ENCODE measurements around the gene ZNF668. TPM values are rescaled to one million over a fixed set of nuclear protein-coding genes. Genes with fewer than 3 reads are reported as not detected.
A peak's percentile ranks its signal among the peaks of the same experiment; 100 is the strongest.

The ZNF668 gene
- total and polyA plus RNA-seq, 2 of the 13 experiments (the other 11 are each of a cell fraction or from before 2014, with no cell fraction given), result 3.8 to 9.8 TPM

DNA sequence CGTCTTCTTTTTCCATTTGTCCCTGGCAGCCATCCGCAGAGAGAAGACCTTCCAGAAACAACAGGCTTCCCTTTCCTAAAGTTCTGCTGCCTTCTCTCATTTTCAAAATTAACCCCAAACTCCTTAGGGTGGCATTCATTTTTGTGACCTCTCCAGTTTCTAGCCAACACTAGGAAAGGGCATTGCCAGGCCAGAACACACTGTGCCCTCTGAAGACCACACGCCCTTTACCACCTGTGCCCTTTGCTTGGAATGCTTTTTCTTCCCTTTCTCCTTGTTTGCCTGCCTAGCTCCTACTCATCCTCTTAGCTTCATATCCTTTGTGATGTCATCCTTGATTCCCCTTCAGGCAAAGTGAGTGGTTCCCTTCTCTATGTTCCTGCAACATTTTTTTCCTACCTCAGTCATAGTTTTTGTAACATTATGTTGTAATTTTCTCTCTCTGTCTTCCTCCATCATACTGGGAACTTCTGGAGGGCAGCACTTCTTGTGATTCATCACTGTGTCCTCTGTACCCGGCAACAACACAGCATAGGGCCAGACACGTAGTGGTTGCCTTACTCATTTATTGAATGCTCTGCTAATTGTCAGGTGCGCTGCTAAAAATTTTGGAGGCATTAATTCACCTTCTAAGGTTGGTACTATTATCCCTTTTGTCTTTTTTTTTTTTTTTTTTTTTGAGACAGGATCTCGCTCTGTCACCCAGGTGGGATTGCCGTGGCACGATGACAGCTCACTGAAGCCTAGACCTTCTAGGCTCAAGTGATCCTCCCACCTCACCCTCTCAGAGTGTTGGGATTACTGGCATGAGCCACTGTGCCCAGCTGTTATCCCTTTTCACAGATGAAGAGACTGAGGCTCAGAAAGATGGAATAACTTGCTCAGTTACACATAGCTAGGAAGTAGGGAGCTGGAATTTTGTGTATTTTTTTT is 44.4 kb upstream of the ZNF668 start (continued):
- TF ChIP-seq AGO1 (IDR thresholded peaks at IDR 0.05; ENCODE audit: low read depth, low read length, poor library complexity, severe bottlenecking) (no peak), HDAC6 (IDR thresholded peaks at IDR 0.05; ENCODE audit: low read depth, low read length) (no peak), JUND (CRISPR knock-in tag; IDR thresholded peaks at IDR 0.05) (no peak), U2AF2 (IDR thresholded peaks at IDR 0.05; ENCODE audit: low read depth, low read length) (no peak), ZNF616 (CRISPR knock-in tag; IDR thresholded peaks at IDR 0.05; ENCODE audit: low read depth) (no peak), ZNF562 (CRISPR knock-in tag; IDR thresholded peaks at IDR 0.05; ENCODE audit: borderline replicate concordance) (0 out of 2 replicates have a peak, but pooled peaks have one; percentile 12), KDM1A (CRISPR knock-in tag; IDR thresholded peaks at IDR 0.05) (no peak), ZBTB21 (CRISPR knock-in tag; IDR thresholded peaks at IDR 0.05) (no peak), GTF2F1 (IDR thresholded peaks at IDR 0.05; ENCODE audit: low read length) (no peak; the same call in 1 of the 2 replicates), SP5 (CRISPR knock-in tag; IDR thresholded peaks at IDR 0.05; ENCODE audit: borderline replicate concordance, low read depth) (no peak), RFX3 (CRISPR knock-in tag; IDR thresholded peaks at IDR 0.05) (no peak), TBX2 (CRISPR knock-in tag; IDR thresholded peaks at IDR 0.05; ENCODE audit: borderline replicate concordance) (no peak), ZNF382 (CRISPR knock-in tag; IDR thresholded peaks at IDR 0.05; ENCODE audit: borderline replicate concordance) (no peak), ZNF432 (CRISPR knock-in tag; IDR thresholded peaks at IDR 0.05; ENCODE audit: borderline replicate concordance) (no peak), ZFP37 (CRISPR knock-in tag; IDR thresholded peaks at IDR 0.05; ENCODE audit: borderline replicate concordance) (0 out of 2 replicates have a peak, but pooled peaks have one; percentile 21), TCF12 (IDR thresholded peaks at IDR 0.05) (no peak), TCF12 (CRISPR knock-in tag; IDR thresholded peaks at IDR 0.05) (0 out of 2 replicates have a peak, but pooled peaks have one; percentile 4), HNRNPL (IDR thresholded peaks at IDR 0.05; ENCODE audit: low read depth, low read length) (no peak), SMARCC2 (IDR thresholded peaks at IDR 0.05) (no peak), ZKSCAN1 (IDR thresholded peaks at IDR 0.05; ENCODE audit: low read length) (no peak), ZFP90 (CRISPR knock-in tag; IDR thresholded peaks at IDR 0.05; ENCODE audit: borderline replicate concordance) (no peak), SIN3B (IDR thresholded peaks at IDR 0.05; ENCODE audit: low read length) (no peak), ZNF350 (CRISPR knock-in tag; IDR thresholded peaks at IDR 0.05; ENCODE audit: borderline replicate concordance, low read depth) (no peak)
- TF ChIP-seq, protein P1, sequence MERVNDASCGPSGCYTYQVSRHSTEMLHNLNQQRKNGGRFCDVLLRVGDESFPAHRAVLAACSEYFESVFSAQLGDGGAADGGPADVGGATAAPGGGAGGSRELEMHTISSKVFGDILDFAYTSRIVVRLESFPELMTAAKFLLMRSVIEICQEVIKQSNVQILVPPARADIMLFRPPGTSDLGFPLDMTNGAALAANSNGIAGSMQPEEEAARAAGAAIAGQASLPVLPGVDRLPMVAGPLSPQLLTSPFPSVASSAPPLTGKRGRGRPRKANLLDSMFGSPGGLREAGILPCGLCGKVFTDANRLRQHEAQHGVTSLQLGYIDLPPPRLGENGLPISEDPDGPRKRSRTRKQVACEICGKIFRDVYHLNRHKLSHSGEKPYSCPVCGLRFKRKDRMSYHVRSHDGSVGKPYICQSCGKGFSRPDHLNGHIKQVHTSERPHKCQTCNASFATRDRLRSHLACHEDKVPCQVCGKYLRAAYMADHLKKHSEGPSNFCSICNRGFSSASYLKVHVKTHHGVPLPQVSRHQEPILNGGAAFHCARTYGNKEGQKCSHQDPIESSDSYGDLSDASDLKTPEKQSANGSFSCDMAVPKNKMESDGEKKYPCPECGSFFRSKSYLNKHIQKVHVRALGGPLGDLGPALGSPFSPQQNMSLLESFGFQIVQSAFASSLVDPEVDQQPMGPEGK (CRISPR knock-in tag; IDR thresholded peaks at IDR 0.05), result no peak
- TF ChIP-seq, protein P2, sequence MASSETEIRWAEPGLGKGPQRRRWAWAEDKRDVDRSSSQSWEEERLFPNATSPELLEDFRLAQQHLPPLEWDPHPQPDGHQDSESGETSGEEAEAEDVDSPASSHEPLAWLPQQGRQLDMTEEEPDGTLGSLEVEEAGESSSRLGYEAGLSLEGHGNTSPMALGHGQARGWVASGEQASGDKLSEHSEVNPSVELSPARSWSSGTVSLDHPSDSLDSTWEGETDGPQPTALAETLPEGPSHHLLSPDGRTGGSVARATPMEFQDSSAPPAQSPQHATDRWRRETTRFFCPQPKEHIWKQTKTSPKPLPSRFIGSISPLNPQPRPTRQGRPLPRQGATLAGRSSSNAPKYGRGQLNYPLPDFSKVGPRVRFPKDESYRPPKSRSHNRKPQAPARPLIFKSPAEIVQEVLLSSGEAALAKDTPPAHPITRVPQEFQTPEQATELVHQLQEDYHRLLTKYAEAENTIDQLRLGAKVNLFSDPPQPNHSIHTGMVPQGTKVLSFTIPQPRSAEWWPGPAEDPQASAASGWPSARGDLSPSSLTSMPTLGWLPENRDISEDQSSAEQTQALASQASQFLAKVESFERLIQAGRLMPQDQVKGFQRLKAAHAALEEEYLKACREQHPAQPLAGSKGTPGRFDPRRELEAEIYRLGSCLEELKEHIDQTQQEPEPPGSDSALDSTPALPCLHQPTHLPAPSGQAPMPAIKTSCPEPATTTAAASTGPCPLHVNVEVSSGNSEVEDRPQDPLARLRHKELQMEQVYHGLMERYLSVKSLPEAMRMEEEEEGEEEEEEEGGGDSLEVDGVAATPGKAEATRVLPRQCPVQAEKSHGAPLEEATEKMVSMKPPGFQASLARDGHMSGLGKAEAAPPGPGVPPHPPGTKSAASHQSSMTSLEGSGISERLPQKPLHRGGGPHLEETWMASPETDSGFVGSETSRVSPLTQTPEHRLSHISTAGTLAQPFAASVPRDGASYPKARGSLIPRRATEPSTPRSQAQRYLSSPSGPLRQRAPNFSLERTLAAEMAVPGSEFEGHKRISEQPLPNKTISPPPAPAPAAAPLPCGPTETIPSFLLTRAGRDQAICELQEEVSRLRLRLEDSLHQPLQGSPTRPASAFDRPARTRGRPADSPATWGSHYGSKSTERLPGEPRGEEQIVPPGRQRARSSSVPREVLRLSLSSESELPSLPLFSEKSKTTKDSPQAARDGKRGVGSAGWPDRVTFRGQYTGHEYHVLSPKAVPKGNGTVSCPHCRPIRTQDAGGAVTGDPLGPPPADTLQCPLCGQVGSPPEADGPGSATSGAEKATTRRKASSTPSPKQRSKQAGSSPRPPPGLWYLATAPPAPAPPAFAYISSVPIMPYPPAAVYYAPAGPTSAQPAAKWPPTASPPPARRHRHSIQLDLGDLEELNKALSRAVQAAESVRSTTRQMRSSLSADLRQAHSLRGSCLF (CRISPR knock-in tag; IDR thresholded peaks at IDR 0.05; ENCODE audit: borderline replicate concordance), result no peak

Measured in HepG2 (cell line).